Measurements from ENCODE around the gene CSH1.
"Not testable (repeated sequence)": the region's sequence is repeated elsewhere in the genome, so short reads cannot be mapped to it uniquely, and the experiment has no call there.

DNA sequence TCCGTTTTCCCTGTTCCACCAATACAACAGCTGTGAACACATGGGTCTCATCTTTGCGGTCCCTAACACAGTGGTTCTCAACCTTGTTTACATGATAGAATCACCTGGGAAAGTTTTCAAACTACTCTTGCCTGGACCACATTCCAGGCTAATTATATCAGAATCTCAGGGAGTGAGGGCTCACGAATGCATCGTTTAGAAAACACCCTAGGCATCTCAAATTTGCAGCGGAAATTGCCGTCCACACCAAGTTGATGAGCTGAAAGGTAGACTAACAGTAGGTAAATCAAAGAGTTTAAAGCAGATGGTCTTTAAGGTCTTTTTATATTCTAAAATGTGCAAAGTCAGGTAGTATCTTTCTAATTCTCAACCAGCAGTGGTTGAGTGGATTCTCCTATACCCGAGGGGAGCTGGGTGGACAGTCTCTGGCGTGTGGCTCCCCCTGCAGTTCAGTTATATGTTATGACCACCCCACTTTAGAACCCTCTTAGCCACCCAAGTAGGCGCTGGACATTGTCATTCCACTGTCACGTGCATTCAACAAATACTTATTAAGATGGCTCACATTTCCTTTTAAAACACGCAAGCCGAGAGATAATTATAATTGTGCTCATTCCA lies 10.9 kb upstream of the CSH1 start:
- not testable (repeated sequence) for TF ChIP-seq POLR2A, EP300 (IDR thresholded peaks at IDR 0.05)
